Dendritic cell treated with granulocyte-macrophage colony-stimulating factor and Interleukin-4, amounts not matched to agents 40 ng/mL and 50 ng/mL, for 4 days (primary cell): ENCODE data around the gene HS6ST1.
A peak's percentile ranks its signal among the peaks of the same experiment; 100 is the strongest.
"Not testable (repeated sequence)": the region's sequence is repeated elsewhere in the genome, so short reads cannot be mapped to it uniquely, and the experiment has no call there.

Experiments used
- H3K27ac Mint-ChIP-seq: one replicate; pipeline ENCODE4 v1.8.0; 2022; ENCODE audit warnings: mild to moderate bottlenecking, mixed read lengths
- H3K27me3 Mint-ChIP-seq: one replicate; pipeline ENCODE4 v1.8.0; 2022; ENCODE audit warnings: mild to moderate bottlenecking, mixed read lengths
- H3K36me3 Mint-ChIP-seq: one replicate; pipeline ENCODE4 v1.8.0; 2022; ENCODE audit warnings: low read depth, mixed read lengths
- H3K4me1 Mint-ChIP-seq: one replicate; pipeline ENCODE4 v1.8.0; 2022; ENCODE audit warnings: low read depth, mixed read lengths
- H3K4me3 Mint-ChIP-seq: one replicate; pipeline ENCODE4 v1.8.0; 2022; ENCODE audit warnings: mild to moderate bottlenecking, moderate library complexity, mixed read lengths
- H3K9me3 Mint-ChIP-seq: one replicate; pipeline ENCODE4 v1.8.0; 2022; ENCODE audit warnings: mixed read lengths
- intact Hi-C: fragments of 100-400 bp; cut with micrococcal nuclease; formaldehyde crosslinking; loops from one replicate; pipeline ENCODE4 v1.15.0; 2022

HS6ST1 gene

GRCh38 chr2:128252501-128252900, 66.2 kb downstream of the HS6ST1 start:
- Mint-ChIP-seq H3K4me1 (no peaks in the 10 kb centered on the region), H3K4me3 (no peak overlapping the region), H3K36me3 (no peaks in the 10 kb centered on the region), H3K27ac (no peak overlapping the region), H3K9me3 (no peaks in the 10 kb centered on the region), H3K27me3 (peaks cover 6% of the 10 kb centered on the region)
- intact Hi-C loops: no loop called here

GRCh38 chr2:128252086-128252485, 66.6 kb downstream of the HS6ST1 start:
- H3K27me3 Mint-ChIP-seq, H3K4me1 Mint-ChIP-seq, H3K36me3 Mint-ChIP-seq, H3K4me3 Mint-ChIP-seq, H3K9me3 Mint-ChIP-seq, intact Hi-C loops, H3K27ac Mint-ChIP-seq: not testable (repeated sequence)

GRCh38 chr2:128250229-128251025, 68.2 kb downstream of the HS6ST1 start:
- H3K4me3 Mint-ChIP-seq: no peak overlapping the region
- no peaks in the 10 kb centered on the region for H3K36me3 Mint-ChIP-seq
- no peak overlapping the region for H3K27ac Mint-ChIP-seq
- H3K9me3 Mint-ChIP-seq: no peaks in the 10 kb centered on the region
- intact Hi-C loops: no loop called here
- no peaks in the 10 kb centered on the region for H3K4me1 Mint-ChIP-seq
- peaks cover 2% of the 10 kb centered on the region for H3K27me3 Mint-ChIP-seq

GRCh38 chr2:128249555-128249954, 69.1 kb downstream of the HS6ST1 start:
- no peaks in the 10 kb centered on the region for H3K36me3 Mint-ChIP-seq
- H3K4me1 Mint-ChIP-seq: no peaks in the 10 kb centered on the region
- no peak overlapping the region for H3K4me3 Mint-ChIP-seq
- H3K27me3 Mint-ChIP-seq: no peaks in the 10 kb centered on the region
- H3K9me3 Mint-ChIP-seq: no peaks in the 10 kb centered on the region
- no peak overlapping the region for H3K27ac Mint-ChIP-seq
- intact Hi-C loops: no loop called here

- no peak overlapping the region for H3K27ac Mint-ChIP-seq
- H3K9me3 Mint-ChIP-seq: no peaks in the 10 kb centered on the region
- H3K27me3 Mint-ChIP-seq: peaks cover 2% of the 10 kb centered on the region
- no peak overlapping the region for H3K4me3 Mint-ChIP-seq
- intact Hi-C loops: no loop called here
- H3K36me3 Mint-ChIP-seq: no peaks in the 10 kb centered on the region
- H3K4me1 Mint-ChIP-seq: no peaks in the 10 kb centered on the region
These were observed 72.9 kb downstream of the HS6ST1 start for GRCh38 chr2:128245813-128246212.

GRCh38 chr2:128241896-128242295, 76.8 kb downstream of the HS6ST1 start:
- Mint-ChIP-seq H3K27ac (no peak overlapping the region), H3K4me3 (no peak overlapping the region), H3K27me3 (peaks cover 2% of the 10 kb centered on the region), H3K9me3 (no peaks in the 10 kb centered on the region), H3K36me3 (no peaks in the 10 kb centered on the region), H3K4me1 (no peaks in the 10 kb centered on the region)
- intact Hi-C loops: no loop called here

GRCh38 chr2:128237911-128238697, 80.6 kb downstream of the HS6ST1 start:
- Mint-ChIP-seq H3K27ac (no peak overlapping the region), H3K36me3 (no peaks in the 10 kb centered on the region), H3K4me3 (no peak overlapping the region), H3K9me3 (no peaks in the 10 kb centered on the region), H3K4me1 (no peaks in the 10 kb centered on the region), H3K27me3 (peaks cover 2% of the 10 kb centered on the region)
- intact Hi-C loops: no loop called here

- Mint-ChIP-seq H3K4me3 (no peak overlapping the region), H3K4me1 (peaks cover 5% of the 10 kb centered on the region), H3K27ac (no peak overlapping the region), H3K9me3 (no peaks in the 10 kb centered on the region), H3K36me3 (no peaks in the 10 kb centered on the region), H3K27me3 (peaks cover 12% of the 10 kb centered on the region)
- intact Hi-C loops: no loop called here
These were observed 81.6 kb downstream of the HS6ST1 start for GRCh38 chr2:128237081-128237534.

- intact Hi-C loops: no loop called here
- Mint-ChIP-seq H3K4me1 (peaks cover 5% of the 10 kb centered on the region), H3K4me3 (no peak overlapping the region), H3K27ac (no peak overlapping the region), H3K36me3 (no peaks in the 10 kb centered on the region), H3K27me3 (peaks cover 15% of the 10 kb centered on the region), H3K9me3 (no peaks in the 10 kb centered on the region)
These were observed 82.1 kb downstream of the HS6ST1 start for GRCh38 chr2:128236491-128237035.

- H3K9me3 Mint-ChIP-seq: no peaks in the 10 kb centered on the region
- no peak overlapping the region for H3K4me3 Mint-ChIP-seq
- H3K4me1 Mint-ChIP-seq: peaks cover 5% of the 10 kb centered on the region
- no peaks in the 10 kb centered on the region for H3K36me3 Mint-ChIP-seq
- peaks cover 17% of the 10 kb centered on the region for H3K27me3 Mint-ChIP-seq
- no peak overlapping the region for H3K27ac Mint-ChIP-seq
- intact Hi-C loops: no loop called here
These were observed 83.1 kb downstream of the HS6ST1 start for GRCh38 chr2:128235581-128235980.

GRCh38 chr2:128234613-128235012, 84.1 kb downstream of the HS6ST1 start:
- peaks cover 19% of the 10 kb centered on the region for H3K27me3 Mint-ChIP-seq

GRCh38 chr2:128233790-128234395, 84.8 kb downstream of the HS6ST1 start:
- no peaks in the 10 kb centered on the region for H3K36me3 Mint-ChIP-seq
- H3K9me3 Mint-ChIP-seq: no peaks in the 10 kb centered on the region
- intact Hi-C loops: loop anchor here (1.0 to 5.0 kb wide), 2 partner anchors 55 to 172 kb away; no protein-coding TSS in a partner anchor
- H3K4me3 Mint-ChIP-seq: peak overlapping the region; percentile 79
- H3K4me1 Mint-ChIP-seq: peaks cover 5% of the 10 kb centered on the region
- peak overlapping the region; percentile 57 for H3K27ac Mint-ChIP-seq
- peaks cover 22% of the 10 kb centered on the region for H3K27me3 Mint-ChIP-seq

More at GRCh38 chr2:128234613-128235012, 84.1 kb downstream of the HS6ST1 start:
- Mint-ChIP-seq H3K4me3 (no peak overlapping the region), H3K9me3 (no peaks in the 10 kb centered on the region), H3K27ac (no peak overlapping the region), H3K4me1 (peaks cover 5% of the 10 kb centered on the region), H3K36me3 (no peaks in the 10 kb centered on the region)
- intact Hi-C loops: loop anchor here (5.0 kb wide), 1 partner anchor 172 kb away; no protein-coding TSS in a partner anchor

GRCh38 chr2:128232965-128233789, 85.5 kb downstream of the HS6ST1 start:
- H3K4me1 Mint-ChIP-seq: peaks cover 5% of the 10 kb centered on the region
- peaks cover 22% of the 10 kb centered on the region for H3K27me3 Mint-ChIP-seq

More at GRCh38 chr2:128232965-128233789, 85.5 kb downstream of the HS6ST1 start:
- H3K36me3 Mint-ChIP-seq: no peaks in the 10 kb centered on the region
- intact Hi-C loops: loop anchor here (1.0 to 5.0 kb wide), 2 partner anchors 54 to 171 kb away; no protein-coding TSS in a partner anchor
- H3K9me3 Mint-ChIP-seq: no peaks in the 10 kb centered on the region
- H3K4me3 Mint-ChIP-seq: peak overlapping the region; percentile 79
- H3K27ac Mint-ChIP-seq: peak overlapping the region; percentile 57
